GM19328 (cell line): ENCODE measurements around the gene MMADHC.

ENCODE experiments used
- ATAC-seq: cut with Tn5 transposase; IDR thresholded peaks from one replicate; pipeline ENCODE4 v1.9.1; 2021; ENCODE audit warnings: mild to moderate bottlenecking, moderate library complexity; ENCODE audit not compliant: unreplicated experiment

The MMADHC gene

DNA sequence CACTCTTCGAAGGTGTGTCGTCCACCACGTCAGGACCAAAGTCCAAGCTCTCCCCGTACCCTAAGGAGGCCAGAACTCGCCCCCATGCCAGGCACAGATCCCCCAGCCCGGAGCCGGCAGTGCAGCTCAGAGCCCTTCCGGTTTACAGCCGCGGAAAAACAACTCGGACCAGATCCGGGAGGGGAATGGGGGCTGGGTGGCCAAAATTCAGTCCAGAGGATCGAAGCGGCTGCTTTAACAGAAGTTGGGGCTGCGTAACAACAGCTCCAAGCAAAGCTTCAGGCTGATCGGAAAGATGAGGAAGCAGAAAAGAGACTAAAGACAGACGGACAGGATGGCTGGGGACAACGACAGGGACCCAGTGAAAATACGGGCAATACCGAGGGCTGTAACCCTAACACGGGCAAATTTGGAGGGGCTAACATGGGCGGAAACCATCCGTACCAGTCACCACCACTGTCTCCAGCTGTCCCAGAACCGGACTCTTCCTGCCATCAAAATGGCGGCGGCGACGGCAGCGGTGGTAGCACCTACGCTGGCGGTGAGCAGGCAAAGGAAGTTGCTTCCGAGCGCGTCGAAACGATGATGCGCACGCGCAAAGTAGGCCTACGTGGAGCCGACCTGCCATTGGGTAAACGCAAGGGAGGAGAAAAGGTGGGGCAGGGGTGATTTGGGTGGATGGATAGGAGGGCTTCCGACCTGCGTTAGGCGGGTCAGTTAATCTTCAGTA lies at the start of gene MMADHC:
TSS of gene MMADHC (minus strand) at position 556 of the 730 bp plus-strand sequence. CDS start 678 bp downstream, outside the sequence.
- ATAC-seq = peak; percentile 98

DNA sequence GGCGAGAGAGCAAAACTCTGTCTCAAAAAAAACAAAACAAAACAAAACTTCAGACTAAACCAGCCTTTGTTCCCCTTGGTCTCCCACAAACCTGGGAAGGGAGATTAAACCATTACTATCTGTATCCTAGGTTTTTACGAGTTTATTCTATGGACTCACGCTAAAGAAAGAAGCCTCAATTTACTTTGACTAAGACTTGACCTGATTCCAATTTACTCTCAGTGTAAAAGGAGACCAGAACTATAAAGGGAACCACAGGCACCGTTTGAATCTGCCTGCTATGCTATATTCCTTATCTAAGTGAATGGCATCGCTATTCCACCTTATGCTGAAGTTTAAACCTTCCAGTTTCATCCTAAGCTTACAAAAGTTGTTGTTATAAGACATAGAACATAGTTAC lies 46.5 kb upstream of the MMADHC start:
- ATAC-seq = no peak

DNA sequence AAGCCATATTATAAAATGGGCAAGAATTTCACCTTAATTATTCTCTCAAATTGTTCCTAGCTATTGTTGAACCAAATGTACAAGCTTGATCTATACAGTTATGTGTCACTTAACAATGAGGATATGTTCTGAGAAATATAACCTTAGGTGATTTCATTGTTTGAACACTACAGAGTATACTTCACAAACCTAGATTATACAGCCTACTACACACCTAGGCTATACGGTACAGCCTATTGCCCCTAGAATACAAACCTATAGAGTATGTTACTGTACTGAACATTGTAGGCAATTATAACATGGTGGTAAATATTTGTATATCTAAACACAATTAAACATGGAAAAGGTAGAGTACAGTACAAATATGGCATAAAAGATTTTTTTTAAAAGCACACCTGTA lies 42.9 kb upstream of the MMADHC start:
- no peak for ATAC-seq

DNA sequence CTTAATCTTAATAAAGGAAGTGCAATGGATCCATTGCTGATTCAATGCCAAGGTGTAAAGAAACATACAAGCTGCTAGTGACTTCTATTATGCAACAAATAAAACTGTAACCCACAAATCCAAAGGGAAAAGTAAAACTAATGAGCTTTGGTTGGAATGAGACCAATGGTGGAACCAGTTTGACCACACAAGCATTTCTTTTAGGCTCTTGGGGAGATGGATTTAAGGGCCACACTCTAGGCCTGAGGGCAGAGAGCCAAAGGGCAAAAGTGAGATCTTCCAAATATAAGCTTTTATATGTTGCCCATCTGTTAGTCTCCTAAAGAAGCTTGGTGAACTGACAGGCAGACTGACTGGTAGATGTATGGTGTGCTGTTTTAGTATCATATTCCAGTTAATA lies 41.5 kb upstream of the MMADHC start:
- no peak for ATAC-seq

DNA sequence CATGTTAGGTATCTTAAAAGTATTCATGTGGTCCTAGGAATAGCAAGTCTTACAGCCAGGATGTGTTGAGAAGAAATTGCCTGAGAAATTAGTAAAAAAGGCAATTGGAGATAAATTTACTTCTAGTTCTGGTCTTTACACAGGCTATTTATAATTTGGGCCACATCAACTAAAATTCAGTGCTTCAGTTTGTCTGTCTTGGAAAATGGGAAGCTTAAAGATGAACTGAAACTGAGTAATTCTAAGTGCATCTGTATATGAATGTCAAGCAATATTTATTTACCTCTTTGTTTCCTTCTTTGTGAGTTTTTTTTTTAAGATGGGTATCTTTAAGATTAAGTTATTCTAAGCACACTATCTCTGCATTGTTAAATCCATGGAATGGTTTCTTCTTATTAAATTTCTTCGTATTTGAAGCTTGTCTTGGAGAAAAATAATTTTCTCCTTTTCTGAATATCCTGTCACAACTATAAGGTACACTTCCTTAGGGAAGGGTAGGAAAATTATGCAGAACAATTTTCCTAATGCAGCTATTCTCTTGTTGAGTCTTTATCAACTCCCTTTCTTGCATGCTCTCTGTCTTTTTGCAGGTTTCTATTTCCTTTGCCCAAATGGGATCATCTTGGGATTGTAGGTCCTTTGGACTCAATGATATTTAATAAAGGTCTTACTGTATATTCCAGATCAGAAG lies 39.7 kb upstream of the MMADHC start:
- no peak for ATAC-seq

DNA sequence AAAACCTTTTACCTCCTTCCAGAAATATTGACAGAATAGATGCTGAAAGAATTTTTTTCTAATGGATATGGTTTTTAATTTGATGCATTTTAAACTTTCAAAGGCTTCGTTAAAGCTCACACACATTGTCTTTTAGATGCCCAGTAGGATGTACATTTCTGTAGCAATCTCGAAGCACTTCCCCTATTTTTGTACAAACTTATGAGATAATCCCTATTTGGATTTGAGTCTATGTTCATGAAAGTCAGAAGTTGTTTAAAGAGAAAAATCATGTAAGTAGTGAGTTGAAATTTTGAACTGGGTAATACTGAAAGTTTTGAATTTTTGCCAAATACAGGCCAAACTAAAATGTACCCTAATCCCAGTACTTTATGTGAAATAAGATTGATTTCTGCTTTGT lies 38.1 kb upstream of the MMADHC start:
- ATAC-seq = no peak

DNA sequence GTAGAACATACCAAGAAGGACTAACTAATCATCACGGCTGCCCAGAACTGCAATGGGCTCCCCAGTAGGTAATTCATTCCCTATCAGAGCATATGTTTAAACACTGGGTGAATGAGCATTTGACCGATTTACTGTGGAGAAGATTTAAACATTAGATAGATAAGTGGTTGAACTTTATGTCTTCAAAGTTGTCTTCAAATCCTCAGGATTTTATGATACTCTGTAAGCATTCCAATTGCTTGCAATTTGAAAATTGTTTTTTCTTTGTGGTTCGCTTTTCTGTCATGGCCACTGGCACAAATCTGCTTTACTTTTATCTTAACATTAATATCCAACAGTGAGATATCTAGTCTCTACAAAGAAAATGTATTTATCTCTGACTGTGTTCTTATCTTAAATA lies 37.7 kb upstream of the MMADHC start:
- ATAC-seq = no peak

DNA sequence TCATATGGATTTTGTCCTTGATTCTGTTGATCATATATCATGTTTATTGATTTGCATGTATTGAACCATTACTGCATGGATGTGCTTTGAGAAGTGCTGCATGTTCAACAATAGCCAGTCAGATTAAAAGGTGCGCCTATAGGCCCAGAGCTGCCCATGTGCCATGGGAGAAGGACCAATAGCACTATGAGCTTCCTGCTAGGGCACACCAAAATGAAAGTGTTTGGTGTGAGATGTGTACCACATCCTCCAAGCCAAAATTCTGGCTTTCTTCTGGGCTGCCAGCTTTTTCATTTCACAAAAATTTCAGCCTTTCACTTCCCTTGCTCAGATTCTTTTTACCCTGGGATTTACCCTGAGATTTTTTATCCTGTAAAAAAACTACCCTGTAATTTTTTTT lies 34.8 kb upstream of the MMADHC start:
- no peak for ATAC-seq

DNA sequence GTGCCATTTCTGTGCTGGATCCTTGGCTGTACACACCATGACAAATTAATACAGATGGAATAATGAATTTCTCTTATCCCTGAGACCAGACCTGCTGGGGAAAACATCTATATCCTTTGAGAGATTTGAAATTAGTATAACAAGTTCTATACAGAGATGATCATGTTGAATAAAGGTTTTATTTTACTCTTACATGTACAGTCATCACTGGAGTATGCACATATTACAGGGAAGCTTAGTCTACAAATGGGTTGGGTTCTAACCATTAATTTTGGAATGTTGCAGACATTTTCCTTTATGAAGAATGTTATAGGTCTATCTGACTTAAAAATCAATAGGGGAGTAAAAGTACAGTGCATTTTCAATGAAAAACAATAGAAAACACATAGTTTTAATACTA lies 29.9 kb upstream of the MMADHC start:
- ATAC-seq = no peak

DNA sequence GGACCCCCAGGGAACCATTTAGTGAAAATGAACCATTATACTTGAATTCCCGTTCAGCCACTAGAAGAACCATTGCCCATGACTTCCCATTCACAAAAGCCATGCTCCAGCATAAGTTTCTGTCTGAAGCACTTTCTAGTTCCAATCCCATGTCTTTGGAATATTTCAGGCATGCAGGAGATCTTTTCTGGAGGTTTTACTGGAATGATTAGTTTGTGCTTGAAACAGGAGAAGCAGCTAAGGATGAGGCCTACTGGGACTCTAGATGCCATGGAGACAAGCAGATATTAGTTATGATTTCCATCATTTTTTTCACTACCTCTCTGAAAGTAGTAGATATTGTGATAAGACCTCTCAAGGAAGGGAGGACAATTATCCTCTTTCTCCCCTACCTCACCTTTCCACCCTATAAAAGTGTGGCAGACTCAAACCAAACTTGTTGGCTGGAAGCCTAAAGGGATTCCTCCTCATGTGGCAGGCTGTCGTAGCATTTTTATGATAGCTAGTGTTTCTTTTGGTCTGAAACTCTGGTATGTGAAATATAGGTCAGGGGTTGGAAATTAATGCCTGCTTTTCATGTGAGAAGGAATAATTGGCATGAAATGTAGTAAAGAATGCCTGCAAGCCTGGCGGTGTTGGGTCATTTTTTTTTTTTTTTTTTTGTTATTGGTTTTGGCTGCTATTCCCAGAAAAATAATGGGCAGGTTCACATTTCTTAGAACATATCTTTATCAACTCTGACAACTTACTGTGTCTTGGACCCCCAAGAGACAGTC lies 29.3 kb upstream of the MMADHC start:
- no peak for ATAC-seq

DNA sequence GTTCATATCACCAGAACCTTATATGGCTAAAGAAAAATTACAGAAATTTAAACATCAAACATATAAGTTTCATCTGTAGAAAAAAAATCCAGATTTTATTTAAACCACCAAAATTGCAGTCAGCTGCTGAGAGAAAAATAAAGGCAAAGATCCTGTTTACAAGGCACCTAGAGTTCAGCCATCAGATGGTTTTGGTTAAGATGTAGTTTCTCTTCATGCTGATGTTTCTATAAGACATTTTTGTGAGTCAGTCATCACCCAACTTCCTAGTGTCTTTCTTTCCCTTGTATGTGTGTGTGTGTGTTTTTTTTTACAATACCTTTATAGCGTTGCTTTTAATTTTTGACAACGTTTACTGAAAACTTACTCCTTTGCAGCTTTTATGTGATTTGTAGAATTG lies 26.1 kb upstream of the MMADHC start:
- ATAC-seq = no peak

DNA sequence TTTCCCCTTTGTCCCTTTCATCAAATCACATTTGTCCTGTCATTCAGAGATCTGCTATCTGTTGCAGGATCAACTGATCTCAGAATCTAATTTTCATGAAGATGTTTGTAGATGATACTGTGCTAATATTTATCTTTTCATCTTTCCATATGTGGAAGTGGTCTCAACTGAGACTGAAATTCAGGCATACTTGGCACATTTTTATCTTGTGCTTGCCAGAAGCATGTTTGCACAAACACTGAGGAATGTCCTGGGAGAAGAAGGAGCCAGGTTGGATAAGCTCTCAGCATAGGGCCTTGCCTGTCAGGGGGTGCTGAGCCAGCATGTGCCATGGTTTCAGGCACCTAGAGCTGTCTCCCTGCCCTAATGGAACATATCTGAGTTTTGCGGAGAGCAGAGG lies 24.5 kb upstream of the MMADHC start:
- no peak for ATAC-seq

DNA sequence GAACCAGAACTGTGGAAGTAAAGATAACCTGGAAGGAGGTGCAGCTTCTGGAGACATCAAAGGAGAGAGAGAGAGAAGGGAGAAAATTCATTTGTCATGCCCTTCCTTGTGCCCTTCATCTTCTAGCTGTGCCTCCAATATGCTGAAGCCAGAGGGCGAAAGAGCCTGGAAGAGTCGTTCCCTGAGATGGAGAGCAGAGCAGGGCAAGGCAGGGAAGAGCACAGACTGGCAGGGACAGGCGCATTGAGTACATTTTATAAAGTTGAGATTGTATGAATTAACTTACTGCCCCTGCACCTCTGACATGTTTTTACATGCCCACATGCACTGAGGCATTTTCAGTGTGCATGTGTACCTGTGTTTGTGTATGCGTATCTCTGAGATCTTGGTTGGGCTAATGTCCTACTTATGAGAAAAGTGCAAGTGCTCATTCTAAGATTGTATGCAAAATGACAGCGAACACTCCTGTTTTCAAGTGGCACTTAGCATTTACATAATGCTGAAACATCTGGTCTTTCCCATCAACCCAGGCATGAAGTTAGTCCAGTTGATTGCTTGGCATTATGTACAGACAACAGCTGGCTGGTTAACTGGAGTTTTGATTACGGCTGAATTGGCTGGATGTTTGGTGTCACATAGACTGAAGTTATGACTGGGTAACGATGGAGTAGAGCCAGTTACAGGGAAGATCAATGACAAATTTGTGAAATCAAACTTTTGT lies 23.7 kb upstream of the MMADHC start:
- no peak for ATAC-seq

DNA sequence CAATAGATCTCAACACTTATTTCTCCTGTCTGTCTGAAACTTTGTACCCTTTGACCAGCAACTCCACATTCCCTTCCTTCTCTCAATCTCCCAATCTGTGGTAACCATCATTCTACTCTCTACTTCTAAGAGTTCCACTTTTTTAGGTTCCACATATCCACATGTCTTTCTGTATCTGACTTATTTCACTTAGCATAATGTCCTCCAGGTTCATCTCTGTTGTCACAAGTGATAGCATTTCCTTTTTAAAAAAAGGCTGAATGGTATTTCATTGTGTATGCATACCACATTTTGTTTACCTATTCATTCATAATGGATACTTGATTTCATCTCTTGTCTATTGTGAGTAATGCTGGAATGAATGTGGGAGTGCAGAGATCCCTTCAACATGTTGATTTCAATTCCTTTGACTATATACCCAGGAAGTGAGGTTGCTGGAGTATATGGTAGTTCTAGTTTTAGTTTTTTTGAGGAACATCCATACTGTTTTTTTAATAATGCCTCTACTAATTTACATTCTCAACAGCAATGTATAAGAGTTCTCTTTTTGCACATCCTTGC lies 18.8 kb upstream of the MMADHC start:
- no peak for ATAC-seq

DNA sequence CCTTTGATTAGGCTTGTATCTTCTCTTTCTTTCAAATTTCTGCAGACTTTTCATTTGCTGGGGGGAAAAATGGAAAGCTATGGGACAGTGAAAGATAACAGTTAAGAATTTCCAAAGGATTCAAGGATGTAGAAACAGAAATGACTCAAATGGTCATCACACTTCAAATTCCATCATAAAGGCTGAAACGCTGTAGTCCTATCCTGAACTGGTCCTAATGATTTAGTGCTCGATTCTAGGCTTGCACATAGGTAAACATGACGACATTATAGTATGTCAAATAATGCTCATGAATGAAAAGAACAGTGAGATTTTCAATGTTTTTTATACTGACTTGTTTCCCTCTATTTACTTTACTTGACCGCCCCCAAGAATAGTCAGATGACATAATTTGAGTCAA lies 15.7 kb upstream of the MMADHC start:
- no peak for ATAC-seq

DNA sequence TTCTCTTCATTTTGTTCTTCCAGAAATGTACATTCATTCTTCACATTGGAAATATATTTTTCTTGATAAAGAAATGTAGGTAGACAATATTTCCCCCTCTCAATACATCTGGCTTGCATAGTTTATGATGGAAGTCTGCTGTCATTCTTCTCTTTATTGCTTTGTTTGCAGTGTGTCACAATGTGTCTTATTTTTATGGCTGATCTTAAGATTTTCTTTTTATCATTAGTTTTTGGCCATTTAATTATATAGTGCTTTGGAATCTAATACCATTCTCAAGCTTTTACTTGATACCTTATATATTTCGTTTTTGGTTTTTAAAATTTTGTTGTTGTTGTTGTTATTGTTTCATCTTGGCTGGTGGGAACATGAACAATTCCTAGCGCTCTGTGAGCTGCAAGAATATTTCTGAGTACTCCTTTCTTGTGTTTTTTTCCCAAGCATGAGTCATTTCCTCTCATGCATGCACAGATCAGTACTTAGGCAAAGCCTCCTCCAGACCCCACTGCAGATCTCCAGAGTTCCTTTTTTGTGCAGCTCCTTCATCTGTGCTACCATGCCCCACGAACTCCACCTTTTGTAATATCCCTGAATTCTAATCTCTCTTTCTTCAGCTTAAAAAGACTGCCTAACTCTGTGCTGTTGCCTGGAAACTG lies 13.7 kb upstream of the MMADHC start:
- ATAC-seq = no peak

DNA sequence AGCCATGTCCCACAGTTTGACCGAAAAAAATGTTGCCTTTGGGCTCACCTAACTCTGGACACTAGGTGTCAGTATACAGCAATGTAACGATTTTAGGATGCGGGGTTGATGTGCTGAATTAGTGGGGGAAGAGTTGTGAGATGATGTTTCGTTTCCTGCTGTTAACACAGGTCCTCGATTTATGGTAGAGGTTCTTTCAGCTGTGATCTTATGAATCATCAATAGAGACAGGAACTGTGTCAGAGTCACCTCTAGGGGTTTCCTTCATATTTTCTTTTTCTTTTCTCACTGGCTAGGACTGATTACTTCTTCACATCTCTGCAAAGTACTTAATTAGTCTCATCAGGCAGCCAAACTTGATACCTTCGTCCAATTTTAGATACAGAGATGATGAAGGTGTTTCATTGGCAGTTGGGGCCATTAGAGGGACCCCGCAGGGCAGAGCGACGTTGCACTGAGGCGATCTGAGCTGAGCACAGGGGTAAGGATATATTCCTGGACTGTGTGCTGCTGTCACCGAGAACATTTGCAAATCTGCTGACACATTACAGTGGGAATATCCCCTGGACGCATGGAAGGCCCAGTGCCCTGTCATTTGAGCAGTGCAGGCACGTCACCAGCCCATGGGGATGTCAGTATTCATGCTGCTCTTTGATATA lies 10.2 kb upstream of the MMADHC start:
- ATAC-seq = peak; percentile 85

DNA sequence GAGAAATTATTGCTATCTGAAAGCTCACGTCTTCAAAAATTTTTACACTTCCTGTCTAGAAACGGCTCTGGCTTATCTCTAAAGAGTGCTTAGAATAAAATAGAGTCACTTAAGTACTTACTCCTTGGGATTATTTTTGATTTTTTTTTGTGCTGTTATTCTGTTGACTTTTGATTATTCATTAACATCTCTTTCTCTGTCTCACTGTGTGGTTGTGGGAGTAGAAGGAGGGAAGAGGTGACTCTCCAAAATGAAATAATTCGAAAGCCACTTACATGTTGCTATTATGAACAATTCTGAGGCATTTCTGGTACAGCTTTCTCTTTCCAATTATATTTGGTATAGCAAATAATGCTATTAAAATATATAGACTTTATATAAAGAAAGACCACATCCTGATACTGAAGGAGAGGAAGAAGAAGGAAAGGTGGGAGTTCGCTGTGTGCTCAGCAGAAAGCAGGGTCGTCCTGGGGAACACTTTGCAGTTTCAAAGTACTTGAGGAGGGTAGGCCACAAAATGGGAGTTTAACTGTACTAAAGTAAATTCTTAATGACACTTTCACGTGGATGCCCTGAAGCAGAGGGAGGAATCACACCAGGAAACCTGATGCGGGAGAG lies 9.6 kb upstream of the MMADHC start:
- ATAC-seq = peak; percentile 4

DNA sequence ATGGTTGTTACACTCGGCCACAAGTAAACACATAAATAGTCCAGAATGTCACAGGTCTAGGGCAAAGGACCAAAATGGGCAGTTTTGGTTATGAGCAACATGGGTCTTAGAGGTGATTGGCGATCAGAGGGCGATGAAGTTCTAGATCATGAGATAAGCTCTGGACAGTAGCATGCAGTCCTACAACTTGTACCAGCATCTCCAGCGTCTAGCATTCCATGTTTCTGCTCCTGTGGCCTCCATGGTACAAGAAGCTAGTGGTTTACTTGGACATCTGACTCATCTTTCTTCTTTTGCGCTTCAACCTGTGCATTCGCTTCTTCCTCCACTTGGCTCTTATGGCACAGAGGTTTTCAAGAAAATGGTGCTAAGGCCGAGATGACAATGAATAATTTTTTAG lies 8.9 kb upstream of the MMADHC start:
- no peak for ATAC-seq
